ENCODE measurements around the gene TBXAS1.

Gene TBXAS1

GRCh38 chr7:139829025-139829774 is at the start of gene TBXAS1:
TSS of gene TBXAS1 (plus strand) at chr7:139829264. CDS start at chr7:139829391, 127 bp downstream.
- no peak for TF ChIP-seq CTCF (IDR thresholded peaks at IDR 0.05; ENCODE audit: control insufficient read depth, extremely low read depth, insufficient read depth)
- DNase-seq (ENCODE audit: low read depth): peak; percentile 4
- no peak within 1 kb of the TSS for H3K4me3 ChIP-seq (ENCODE audit: low read depth, low read length)

GRCh38 chr7:139782932-139783331 is 46.1 kb upstream of the TBXAS1 start:
- no peak overlapping the region for H3K4me3 ChIP-seq (ENCODE audit: low read depth, low read length)
- no peak for DNase-seq (ENCODE audit: low read depth)
- TF ChIP-seq CTCF (IDR thresholded peaks at IDR 0.05; ENCODE audit: control insufficient read depth, extremely low read depth, insufficient read depth): no peak

GRCh38 chr7:139783647-139784385 is 45.2 kb upstream of the TBXAS1 start:
- TF ChIP-seq CTCF (IDR thresholded peaks at IDR 0.05; ENCODE audit: control insufficient read depth, extremely low read depth, insufficient read depth): no peak
- DNase-seq (ENCODE audit: low read depth): no peak
- H3K4me3 ChIP-seq (ENCODE audit: low read depth, low read length): no peak overlapping the region

- no peak overlapping the region for H3K4me3 ChIP-seq (ENCODE audit: low read depth, low read length)
- TF ChIP-seq CTCF (IDR thresholded peaks at IDR 0.05; ENCODE audit: control insufficient read depth, extremely low read depth, insufficient read depth): no peak
- no peak for DNase-seq (ENCODE audit: low read depth)
Observed at GRCh38 chr7:139784648-139785047, 44.4 kb upstream of the TBXAS1 start.

- DNase-seq (ENCODE audit: low read depth): no peak
- H3K4me3 ChIP-seq (ENCODE audit: low read depth, low read length): no peak overlapping the region
- TF ChIP-seq CTCF (IDR thresholded peaks at IDR 0.05; ENCODE audit: control insufficient read depth, extremely low read depth, insufficient read depth): no peak
Observed at GRCh38 chr7:139791316-139791715, 37.7 kb upstream of the TBXAS1 start.

GRCh38 chr7:139797607-139798006 is 31.5 kb upstream of the TBXAS1 start:
- no peak for TF ChIP-seq CTCF (IDR thresholded peaks at IDR 0.05; ENCODE audit: control insufficient read depth, extremely low read depth, insufficient read depth)
- no peak for DNase-seq (ENCODE audit: low read depth)
- H3K4me3 ChIP-seq (ENCODE audit: low read depth, low read length): no peak overlapping the region

Measured in LNCaP clone FGC (cell line).